ENCODE data around the gene ITGA11. TPM values are rescaled to one million over a fixed set of nuclear protein-coding genes. Genes with fewer than 3 reads are reported as not detected.

The ITGA11 gene
- polyA plus RNA-seq, 1 of the 3 experiments (the other 2 are of a cell fraction), result 0.49 TPM

DNA sequence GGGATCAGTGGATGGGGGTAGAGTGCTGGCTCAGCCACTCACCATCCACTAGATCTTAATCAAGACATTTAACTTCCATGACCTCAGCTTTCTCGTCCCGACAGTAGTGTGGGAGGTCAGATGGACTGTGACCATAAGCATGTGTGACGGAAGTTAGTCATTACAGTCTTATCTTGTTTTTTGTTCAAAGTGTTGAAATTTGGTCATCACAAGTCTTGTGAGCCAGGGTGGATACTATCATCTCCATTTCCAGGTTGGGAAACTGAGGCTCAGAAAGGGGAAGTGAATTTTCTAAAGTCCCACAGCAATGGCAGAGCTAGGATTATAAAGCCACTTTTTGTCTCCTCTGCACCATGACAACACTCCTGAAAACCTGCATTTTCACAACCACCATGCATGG lies 32.0 kb upstream of the ITGA11 start:
- Histone ChIP-seq H3K27me3 (ENCODE audit: insufficient read depth) (no peaks in the 10 kb centered on the region), H3F3A (replicated peaks; ENCODE audit: insufficient read depth) (peaks cover 5% of the 10 kb centered on the region), H3K36me3 (replicated peaks in 1 of 2; ENCODE audit: control insufficient read depth in 1 of 2, insufficient read depth in 2 of 2, low read length in 1 of 2) (no peaks in the 10 kb centered on the region), H3K9ac (no peak overlapping the region), H4K20me1 (ENCODE audit: insufficient read depth) (no peaks in the 10 kb centered on the region), H3K4me1 (ENCODE audit: control insufficient read depth in 1 of 2, insufficient read depth in 2 of 2, low read depth in 1 of 2, low read length in 1 of 2) (peaks cover 3 to 11% of the 10 kb centered on the region in 2 experiments; a peak in 2 of 4 replicates), H3K79me2 (ENCODE audit: insufficient read depth) (no peaks in the 10 kb centered on the region), H3K4me2 (no peak overlapping the region), H3K4me3 (ENCODE audit: low read depth in 2 of 2, low read length in 1 of 2) (no peak overlapping the region), H3K9me3 (no peaks in the 10 kb centered on the region), H3K27ac (ENCODE audit: low read depth in 2 of 2, low read length in 1 of 2) (peak overlapping the region in 1 of 2 experiments; percentile 29; a peak in 1 of 4 replicates), H3K9me2 (no peaks in the 10 kb centered on the region), H2AFZ (ENCODE audit: low read depth) (no peak overlapping the region)
- ChIA-PET CTCF (interaction anchor here (1.2 to 1.4 kb wide), 2 partner anchors 13 to 86 kb away, joined by 3 to 4 read pairs; no protein-coding TSS in a partner anchor), POLR2A (no interaction called here)
- 41% methylated on average over 3 of the region's 3 CpGs for WGBS (ENCODE audit: low lambda C conversion rate)
- DNase-seq, result no peak
- no peak for TF ChIP-seq GABPA (IDR thresholded peaks at IDR 0.05; ENCODE audit: low read depth)
- no peak for TF ChIP-seq FOSL2 (IDR thresholded peaks at IDR 0.05; ENCODE audit: borderline replicate concordance, low read depth)
- TF ChIP-seq, protein P1, sequence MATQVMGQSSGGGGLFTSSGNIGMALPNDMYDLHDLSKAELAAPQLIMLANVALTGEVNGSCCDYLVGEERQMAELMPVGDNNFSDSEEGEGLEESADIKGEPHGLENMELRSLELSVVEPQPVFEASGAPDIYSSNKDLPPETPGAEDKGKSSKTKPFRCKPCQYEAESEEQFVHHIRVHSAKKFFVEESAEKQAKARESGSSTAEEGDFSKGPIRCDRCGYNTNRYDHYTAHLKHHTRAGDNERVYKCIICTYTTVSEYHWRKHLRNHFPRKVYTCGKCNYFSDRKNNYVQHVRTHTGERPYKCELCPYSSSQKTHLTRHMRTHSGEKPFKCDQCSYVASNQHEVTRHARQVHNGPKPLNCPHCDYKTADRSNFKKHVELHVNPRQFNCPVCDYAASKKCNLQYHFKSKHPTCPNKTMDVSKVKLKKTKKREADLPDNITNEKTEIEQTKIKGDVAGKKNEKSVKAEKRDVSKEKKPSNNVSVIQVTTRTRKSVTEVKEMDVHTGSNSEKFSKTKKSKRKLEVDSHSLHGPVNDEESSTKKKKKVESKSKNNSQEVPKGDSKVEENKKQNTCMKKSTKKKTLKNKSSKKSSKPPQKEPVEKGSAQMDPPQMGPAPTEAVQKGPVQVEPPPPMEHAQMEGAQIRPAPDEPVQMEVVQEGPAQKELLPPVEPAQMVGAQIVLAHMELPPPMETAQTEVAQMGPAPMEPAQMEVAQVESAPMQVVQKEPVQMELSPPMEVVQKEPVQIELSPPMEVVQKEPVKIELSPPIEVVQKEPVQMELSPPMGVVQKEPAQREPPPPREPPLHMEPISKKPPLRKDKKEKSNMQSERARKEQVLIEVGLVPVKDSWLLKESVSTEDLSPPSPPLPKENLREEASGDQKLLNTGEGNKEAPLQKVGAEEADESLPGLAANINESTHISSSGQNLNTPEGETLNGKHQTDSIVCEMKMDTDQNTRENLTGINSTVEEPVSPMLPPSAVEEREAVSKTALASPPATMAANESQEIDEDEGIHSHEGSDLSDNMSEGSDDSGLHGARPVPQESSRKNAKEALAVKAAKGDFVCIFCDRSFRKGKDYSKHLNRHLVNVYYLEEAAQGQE (IDR thresholded peaks at IDR 0.05; ENCODE audit: low read depth, low read length), result no peak
- no peak for TF ChIP-seq TCF12 (IDR thresholded peaks at IDR 0.05)
- no peak for TF ChIP-seq JUND (IDR thresholded peaks at IDR 0.05)
- no peak for TF ChIP-seq TAF1 (IDR thresholded peaks at IDR 0.05; ENCODE audit: borderline replicate concordance, low read depth, low read length)
- no peak for TF ChIP-seq FOXM1 (IDR thresholded peaks at IDR 0.05; ENCODE audit: low read depth)
- no peak for TF ChIP-seq FOXJ3 (CRISPR knock-in tag; IDR thresholded peaks at IDR 0.05)
- no peak for TF ChIP-seq EP300 (IDR thresholded peaks at IDR 0.05; ENCODE audit: borderline replicate concordance in 1 of 2, low read depth in 1 of 2, low read length in 1 of 2)

DNA sequence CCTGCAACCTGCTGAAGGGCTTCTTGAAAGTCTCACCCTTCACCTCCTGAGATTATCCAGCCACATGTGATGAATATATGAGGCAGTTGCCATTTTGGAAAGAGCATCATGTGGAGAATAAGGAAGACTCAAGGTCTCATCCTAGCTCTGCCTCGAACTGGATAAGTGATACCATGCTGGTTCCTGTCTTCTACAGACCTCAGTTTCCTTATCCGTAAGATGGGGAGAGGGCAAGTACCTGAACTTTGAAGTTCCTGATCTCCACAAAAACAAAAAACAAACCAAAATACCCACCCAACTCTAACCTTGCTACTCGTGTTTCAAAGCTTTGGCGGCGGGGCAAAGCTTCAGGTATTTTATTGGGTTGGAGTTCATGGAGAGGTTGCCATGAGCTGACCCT lies 31.5 kb upstream of the ITGA11 start:
- 75% methylated on average over 5 of the region's 5 CpGs for WGBS (ENCODE audit: low lambda C conversion rate)
- Histone ChIP-seq H3K36me3 (replicated peaks in 1 of 2; ENCODE audit: control insufficient read depth in 1 of 2, insufficient read depth in 2 of 2, low read length in 1 of 2) (no peaks in the 10 kb centered on the region), H3K9me2 (no peaks in the 10 kb centered on the region), H3K4me2 (no peak overlapping the region), H3K4me3 (ENCODE audit: low read depth in 2 of 2, low read length in 1 of 2) (no peak overlapping the region), H4K20me1 (ENCODE audit: insufficient read depth) (no peaks in the 10 kb centered on the region), H3F3A (replicated peaks; ENCODE audit: insufficient read depth) (peaks cover 5% of the 10 kb centered on the region), H3K9me3 (no peaks in the 10 kb centered on the region), H3K27ac (ENCODE audit: low read depth in 2 of 2, low read length in 1 of 2) (no peak overlapping the region), H3K4me1 (ENCODE audit: control insufficient read depth in 1 of 2, insufficient read depth in 2 of 2, low read depth in 1 of 2, low read length in 1 of 2) (peaks cover 3 to 11% of the 10 kb centered on the region in 2 experiments; a peak in 2 of 4 replicates), H3K79me2 (ENCODE audit: insufficient read depth) (no peaks in the 10 kb centered on the region), H2AFZ (ENCODE audit: low read depth) (no peak overlapping the region), H3K9ac (no peak overlapping the region), H3K27me3 (ENCODE audit: insufficient read depth) (no peaks in the 10 kb centered on the region)
- POLR2A ChIA-PET, result no interaction called here
- no peak for DNase-seq
- CTCF ChIA-PET, result interaction anchor here (0.5 to 1.4 kb wide), 3 partner anchors 9 to 87 kb away, joined by 3 to 4 read pairs (median 3); no protein-coding TSS in a partner anchor
- TF ChIP-seq, protein P2, sequence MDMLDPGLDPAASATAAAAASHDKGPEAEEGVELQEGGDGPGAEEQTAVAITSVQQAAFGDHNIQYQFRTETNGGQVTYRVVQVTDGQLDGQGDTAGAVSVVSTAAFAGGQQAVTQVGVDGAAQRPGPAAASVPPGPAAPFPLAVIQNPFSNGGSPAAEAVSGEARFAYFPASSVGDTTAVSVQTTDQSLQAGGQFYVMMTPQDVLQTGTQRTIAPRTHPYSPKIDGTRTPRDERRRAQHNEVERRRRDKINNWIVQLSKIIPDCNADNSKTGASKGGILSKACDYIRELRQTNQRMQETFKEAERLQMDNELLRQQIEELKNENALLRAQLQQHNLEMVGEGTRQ (IDR thresholded peaks at IDR 0.05; ENCODE audit: borderline replicate concordance, low read depth, low read length), result no peak
- TF ChIP-seq, protein P3, sequence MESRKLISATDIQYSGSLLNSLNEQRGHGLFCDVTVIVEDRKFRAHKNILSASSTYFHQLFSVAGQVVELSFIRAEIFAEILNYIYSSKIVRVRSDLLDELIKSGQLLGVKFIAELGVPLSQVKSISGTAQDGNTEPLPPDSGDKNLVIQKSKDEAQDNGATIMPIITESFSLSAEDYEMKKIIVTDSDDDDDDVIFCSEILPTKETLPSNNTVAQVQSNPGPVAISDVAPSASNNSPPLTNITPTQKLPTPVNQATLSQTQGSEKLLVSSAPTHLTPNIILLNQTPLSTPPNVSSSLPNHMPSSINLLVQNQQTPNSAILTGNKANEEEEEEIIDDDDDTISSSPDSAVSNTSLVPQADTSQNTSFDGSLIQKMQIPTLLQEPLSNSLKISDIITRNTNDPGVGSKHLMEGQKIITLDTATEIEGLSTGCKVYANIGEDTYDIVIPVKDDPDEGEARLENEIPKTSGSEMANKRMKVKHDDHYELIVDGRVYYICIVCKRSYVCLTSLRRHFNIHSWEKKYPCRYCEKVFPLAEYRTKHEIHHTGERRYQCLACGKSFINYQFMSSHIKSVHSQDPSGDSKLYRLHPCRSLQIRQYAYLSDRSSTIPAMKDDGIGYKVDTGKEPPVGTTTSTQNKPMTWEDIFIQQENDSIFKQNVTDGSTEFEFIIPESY (IDR thresholded peaks at IDR 0.05; ENCODE audit: borderline replicate concordance, low read depth), result no peak
- TF ChIP-seq NRF1 (IDR thresholded peaks at IDR 0.05; ENCODE audit: low read depth, low read length) (no peak), TAF1 (IDR thresholded peaks at IDR 0.05; ENCODE audit: borderline replicate concordance, low read depth, low read length) (no peak), NFIC (IDR thresholded peaks at IDR 0.05; ENCODE audit: borderline replicate concordance) (no peak)
- TF ChIP-seq, protein P1 (IDR thresholded peaks at IDR 0.05; ENCODE audit: low read depth, low read length), result no peak

Data from SK-N-SH (cell line).